Sigmoid colon (tissue), 7 donors: ENCODE measurements around the gene IZUMO1. TPM values are rescaled to one million over a fixed set of nuclear protein-coding genes. Genes with fewer than 3 reads are reported as not detected.

Experiments used
- DNase-seq: peaks from one replicate; pipeline ENCODE4 v3.0.0-alpha.2; 2019
- H3K27ac ChIP-seq, 4 donors: fragments of 200-600 bp; sonication (generic); one replicate each; pipeline ENCODE4 v1.5.1; 2016 to 2019; ENCODE audit warnings: mild to moderate bottlenecking in 1 of 4
- H3K27me3 ChIP-seq, 3 donors: fragments of 200-600 bp; sonication (generic); one replicate each; pipeline ENCODE4 v1.5.1; 2019; ENCODE audit warnings: mild to moderate bottlenecking in 1 of 3
- H3K36me3 ChIP-seq, 4 donors: fragments of 200-600 bp; sonication (generic); one replicate each; pipeline ENCODE4 v1.5.1; 2016 to 2019
- H3K4me1 ChIP-seq, 4 donors: fragments of 200-600 bp; sonication (generic); one replicate each; pipeline ENCODE4 v1.5.1; 2017 to 2019
- H3K4me3 ChIP-seq, 4 donors: fragments of 200-600 bp; sonication (generic); one replicate each; pipeline ENCODE4 v1.5.1; 2017 to 2019; ENCODE audit warnings: mild to moderate bottlenecking in 2 of 4, moderate library complexity in 1 of 4
- H3K9me3 ChIP-seq, 4 donors: fragments of 200-600 bp in 3 of 4; sonication (generic) in 3 of 4; one replicate each; pipeline versions ENCODE4 v1.5.1 to v1.6.1; 2013 to 2019
- EP300 ChIP-seq, 4 donors: sonication (generic); formaldehyde crosslinking; IDR thresholded peaks; one replicate each; pipeline ENCODE4 v1.6.1; 2017; ENCODE audit warnings: antibody characterized with exemption in 4 of 4
- POLR2A ChIP-seq, 2 donors: fragments of 450-650 bp; IDR thresholded peaks; one replicate each; pipeline ENCODE4 v1.6.1; 2016; ENCODE audit warnings: antibody characterized with exemption in 2 of 2, mild to moderate bottlenecking in 2 of 2, moderate library complexity in 2 of 2
- POLR2AphosphoS5 ChIP-seq, 4 donors: sonication (generic); formaldehyde crosslinking; IDR thresholded peaks; one replicate each; pipeline ENCODE4 v1.6.1; 2017; ENCODE audit warnings: antibody characterized with exemption in 4 of 4
- WGBS, 2 donors: extraction: QIAGEN DNeasy Blood & Tissue Kit; methylation state at CpG; one replicate each; pipeline ENCODE4 v1.1.7; 2013; 5-methylcytosine and 5-hydroxymethylcytosine counted together
- intact Hi-C: fragments of 100-400 bp; cut with DNase I; formaldehyde crosslinking; loops from one replicate; pipeline ENCODE4 v1.15.1; 2023
- polyA plus RNA-seq, 3 donors: library from polyadenylated mRNA; stranded (reverse); fragments of 200-250 nt; gene quantifications; one replicate each; pipeline ENCODE4 v1.2.3, GENCODE V29; 2013
- total RNA-seq, 4 donors: library from RNA; depleted of rRNA; stranded (reverse); fragments of >200 nt; gene quantifications; one replicate each; pipeline ENCODE4 v1.1.0, GENCODE V29; 2016
- TF ChIP-seq, protein P1 (sequence below), 4 experiments: fragments of 450-650 bp in 3 of 4; fragments of 200-600 bp in 1 of 4; IDR thresholded peaks; one replicate each; pipeline ENCODE4 v1.5.1; 2016 to 2019; ENCODE audit warnings: antibody characterized with exemption in 4 of 4, mild to moderate bottlenecking in 3 of 4, moderate library complexity in 2 of 4
- donor health status: healthy with polysubstance abuse.
- donor health status: Bipolar disorder and iron deficiency.
- donor health status: healthy.

The IZUMO1 gene
- total and polyA plus RNA-seq, 7 donors, result 0.15 to 1.8 TPM; not detected in 5

DNA sequence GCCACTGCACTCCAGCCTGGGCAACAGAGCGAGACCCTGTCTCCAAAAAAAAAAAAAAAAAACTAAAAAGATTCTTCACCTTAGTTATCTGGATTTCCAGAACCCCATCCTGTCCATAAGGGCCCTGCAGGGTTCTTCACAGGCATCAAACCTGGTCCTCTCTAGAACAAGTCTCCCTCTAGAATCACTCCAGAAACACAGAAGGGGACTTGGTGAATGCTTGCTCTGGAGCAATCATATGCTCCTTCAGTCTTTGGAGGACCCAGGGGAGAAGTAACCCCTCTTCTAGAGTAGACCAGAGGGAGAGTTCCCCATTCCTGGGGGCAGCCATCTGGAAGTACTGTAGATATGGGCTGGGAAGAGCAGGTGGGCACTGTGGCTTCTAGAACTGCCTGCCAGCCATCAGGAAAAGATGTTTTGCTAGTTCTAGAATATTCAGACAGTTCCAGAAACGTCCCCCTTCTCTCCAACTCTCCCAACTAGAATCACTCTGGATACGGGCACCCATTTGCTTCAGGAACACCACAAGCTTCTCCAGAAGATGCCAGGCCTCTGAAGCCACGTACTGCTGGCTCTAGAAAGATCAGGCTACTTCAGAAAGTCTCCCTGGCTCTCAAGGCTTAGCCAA, 3.0 kb upstream of the IZUMO1 start:
- TF ChIP-seq, protein P1, sequence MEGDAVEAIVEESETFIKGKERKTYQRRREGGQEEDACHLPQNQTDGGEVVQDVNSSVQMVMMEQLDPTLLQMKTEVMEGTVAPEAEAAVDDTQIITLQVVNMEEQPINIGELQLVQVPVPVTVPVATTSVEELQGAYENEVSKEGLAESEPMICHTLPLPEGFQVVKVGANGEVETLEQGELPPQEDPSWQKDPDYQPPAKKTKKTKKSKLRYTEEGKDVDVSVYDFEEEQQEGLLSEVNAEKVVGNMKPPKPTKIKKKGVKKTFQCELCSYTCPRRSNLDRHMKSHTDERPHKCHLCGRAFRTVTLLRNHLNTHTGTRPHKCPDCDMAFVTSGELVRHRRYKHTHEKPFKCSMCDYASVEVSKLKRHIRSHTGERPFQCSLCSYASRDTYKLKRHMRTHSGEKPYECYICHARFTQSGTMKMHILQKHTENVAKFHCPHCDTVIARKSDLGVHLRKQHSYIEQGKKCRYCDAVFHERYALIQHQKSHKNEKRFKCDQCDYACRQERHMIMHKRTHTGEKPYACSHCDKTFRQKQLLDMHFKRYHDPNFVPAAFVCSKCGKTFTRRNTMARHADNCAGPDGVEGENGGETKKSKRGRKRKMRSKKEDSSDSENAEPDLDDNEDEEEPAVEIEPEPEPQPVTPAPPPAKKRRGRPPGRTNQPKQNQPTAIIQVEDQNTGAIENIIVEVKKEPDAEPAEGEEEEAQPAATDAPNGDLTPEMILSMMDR (IDR thresholded peaks at IDR 0.05), result no peak
- TF ChIP-seq EP300 (IDR thresholded peaks at IDR 0.05) (no peak), POLR2AphosphoS5 (IDR thresholded peaks at IDR 0.05) (no peak), POLR2A (IDR thresholded peaks at IDR 0.05) (no peak)
- intact Hi-C loops, result loop anchor here (5.0 kb wide), 1 partner anchor 37 kb away; no protein-coding TSS in a partner anchor

DNA sequence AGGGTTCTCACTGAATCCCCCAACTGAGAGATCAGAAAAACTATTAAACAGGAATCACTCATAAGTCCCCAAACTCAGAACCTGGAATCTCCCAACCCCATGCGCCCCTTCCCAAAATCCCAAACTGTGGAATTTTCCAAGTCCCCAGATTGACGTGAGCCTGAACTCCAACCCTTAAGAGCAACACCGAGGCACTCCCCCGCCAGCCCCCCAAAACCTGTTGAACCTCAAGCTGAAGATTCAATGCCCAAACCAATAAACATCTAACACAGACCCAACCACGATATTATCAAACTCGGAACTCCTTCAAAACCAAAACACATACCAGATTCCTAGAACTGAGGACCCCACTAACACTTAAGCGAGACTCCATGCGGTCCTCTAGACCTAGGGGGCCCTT, 599 bp downstream of the IZUMO1 start:
- TF ChIP-seq, protein P1 (IDR thresholded peaks at IDR 0.05), result no peak
- no peak for TF ChIP-seq EP300 (IDR thresholded peaks at IDR 0.05)
- no peak for TF ChIP-seq POLR2A (IDR thresholded peaks at IDR 0.05)
- no peak for TF ChIP-seq POLR2AphosphoS5 (IDR thresholded peaks at IDR 0.05)
- H3K9me3 ChIP-seq, result no peaks in the 10 kb centered on the region
- H3K27ac ChIP-seq, result no peak overlapping the region
- WGBS, 2 donors, result 66 to 73% methylated on average over 8 of the region's 8 CpGs
- intact Hi-C loops, result loop anchor here (5.0 kb wide), 1 partner anchor 34 kb away; no protein-coding TSS in a partner anchor
- H3K4me3 ChIP-seq, result no peak overlapping the region
- no peak for DNase-seq
- peaks cover 8 to 39% (median 36%) of the 10 kb centered on the region in 3 donors for H3K27me3 ChIP-seq
- no peaks in the 10 kb centered on the region for H3K36me3 ChIP-seq
- H3K4me1 ChIP-seq, result no peaks in the 10 kb centered on the region

More for the DNA sequence above, 3.0 kb upstream of the IZUMO1 start:
- DNase-seq, result no peak
- H3K36me3 ChIP-seq, result no peaks in the 10 kb centered on the region
- no peak overlapping the region for H3K27ac ChIP-seq
- WGBS, 2 donors, result 74 to 83% methylated on average over 4 of the region's 4 CpGs
- H3K9me3 ChIP-seq, result no peaks in the 10 kb centered on the region
- H3K27me3 ChIP-seq, result peaks cover 25 to 64% (median 58%) of the 10 kb centered on the region in 3 donors
- peaks cover 0 to 15% (median 13%) of the 10 kb centered on the region in 4 donors for H3K4me1 ChIP-seq
- no peak overlapping the region for H3K4me3 ChIP-seq

DNA sequence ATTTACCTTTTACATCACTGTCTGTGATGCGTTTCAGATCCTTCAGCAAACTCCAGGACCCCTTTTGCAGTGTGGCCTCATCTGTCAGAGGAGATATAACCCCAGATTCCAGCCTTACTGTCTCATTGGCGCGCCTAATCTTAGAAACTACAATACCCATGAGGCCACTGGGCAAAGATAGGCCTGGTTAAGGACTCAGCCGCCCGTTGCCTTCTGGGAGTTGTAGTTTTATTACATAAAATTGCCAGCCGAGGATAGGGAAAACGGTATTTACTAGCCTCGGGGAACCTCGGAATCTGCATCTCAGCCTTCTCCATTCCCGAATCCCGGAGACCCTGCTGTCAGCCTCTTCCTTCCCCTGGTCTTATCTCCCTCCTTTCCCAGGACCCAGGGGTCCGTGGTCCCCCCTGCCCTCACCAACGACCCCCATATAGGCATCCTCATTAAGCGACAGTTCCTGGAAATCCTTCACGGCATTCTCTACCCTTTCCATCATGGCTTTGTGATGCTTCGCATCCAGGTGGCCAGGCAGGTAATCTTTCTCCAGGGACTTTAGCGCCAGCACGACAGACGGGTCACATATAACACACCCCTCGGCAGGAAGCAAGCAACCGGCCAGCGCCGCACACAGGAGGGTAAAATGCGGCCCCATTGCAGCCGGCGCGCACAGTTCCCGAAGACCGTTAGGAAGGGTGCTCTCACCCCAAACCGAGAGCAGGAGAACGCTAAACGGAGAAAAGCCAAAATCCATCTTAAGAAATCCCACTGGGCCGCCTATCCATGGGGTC, 1.3 kb downstream of the IZUMO1 start:
- H3K4me1 ChIP-seq, result no peaks in the 10 kb centered on the region
- intact Hi-C loops, result loop anchor here (5.0 kb wide), 1 partner anchor 33 kb away; no protein-coding TSS in a partner anchor
- TF ChIP-seq POLR2AphosphoS5 (IDR thresholded peaks at IDR 0.05) (no peak), POLR2A (IDR thresholded peaks at IDR 0.05) (no peak), EP300 (IDR thresholded peaks at IDR 0.05) (no peak)
- TF ChIP-seq, protein P1 (IDR thresholded peaks at IDR 0.05), result no peak
- no peak overlapping the region for H3K27ac ChIP-seq
- peak; percentile 75 for DNase-seq
- 24 to 29% methylated on average over 33 of the region's 33 CpGs for WGBS, 2 donors
- H3K9me3 ChIP-seq, result no peaks in the 10 kb centered on the region
- no peak overlapping the region for H3K4me3 ChIP-seq
- H3K36me3 ChIP-seq, result no peaks in the 10 kb centered on the region
- H3K27me3 ChIP-seq, result peaks cover 7 to 32% (median 29%) of the 10 kb centered on the region in 3 donors

DNA sequence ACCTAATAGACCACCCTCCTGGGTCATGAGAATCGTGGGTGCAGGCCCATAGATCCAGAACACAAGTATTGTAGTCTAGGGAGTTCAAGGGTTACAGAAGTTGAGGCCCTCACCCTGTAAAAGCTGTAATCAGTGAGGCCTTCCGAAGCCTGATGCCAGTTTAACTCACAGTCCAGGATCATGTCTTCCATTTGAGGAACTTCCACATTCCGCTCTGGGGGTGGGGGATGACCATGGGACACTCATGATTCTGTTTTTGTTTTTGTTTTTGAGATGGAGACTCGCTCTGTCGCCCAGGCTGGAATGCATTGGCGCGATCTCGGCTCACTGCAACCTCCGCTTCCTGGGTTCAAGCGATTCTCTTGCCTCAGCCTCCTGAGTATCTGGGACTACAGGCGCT, 4.6 kb downstream of the IZUMO1 start:
- H3K36me3 ChIP-seq, result no peaks in the 10 kb centered on the region
- TF ChIP-seq EP300 (IDR thresholded peaks at IDR 0.05), result no peak
- no peak for TF ChIP-seq POLR2AphosphoS5 (IDR thresholded peaks at IDR 0.05)
- TF ChIP-seq, protein P1 (IDR thresholded peaks at IDR 0.05), result no peak
- H3K4me1 ChIP-seq, result peaks cover 0 to 15% (median 8%) of the 10 kb centered on the region in 4 donors
- 88 to 91% methylated on average over 11 of the region's 11 CpGs for WGBS, 2 donors
- H3K27me3 ChIP-seq, result peaks cover 7 to 27% (median 17%) of the 10 kb centered on the region in 3 donors
- intact Hi-C loops, result no loop called here
- DNase-seq, result no peak
- H3K4me3 ChIP-seq, result no peak overlapping the region
- peak overlapping the region in 2 of 4 donors; percentile 45 to 77 for H3K27ac ChIP-seq
- no peaks in the 10 kb centered on the region for H3K9me3 ChIP-seq
